ENCODE measurements around the gene HELLS.

HELLS gene

DNA sequence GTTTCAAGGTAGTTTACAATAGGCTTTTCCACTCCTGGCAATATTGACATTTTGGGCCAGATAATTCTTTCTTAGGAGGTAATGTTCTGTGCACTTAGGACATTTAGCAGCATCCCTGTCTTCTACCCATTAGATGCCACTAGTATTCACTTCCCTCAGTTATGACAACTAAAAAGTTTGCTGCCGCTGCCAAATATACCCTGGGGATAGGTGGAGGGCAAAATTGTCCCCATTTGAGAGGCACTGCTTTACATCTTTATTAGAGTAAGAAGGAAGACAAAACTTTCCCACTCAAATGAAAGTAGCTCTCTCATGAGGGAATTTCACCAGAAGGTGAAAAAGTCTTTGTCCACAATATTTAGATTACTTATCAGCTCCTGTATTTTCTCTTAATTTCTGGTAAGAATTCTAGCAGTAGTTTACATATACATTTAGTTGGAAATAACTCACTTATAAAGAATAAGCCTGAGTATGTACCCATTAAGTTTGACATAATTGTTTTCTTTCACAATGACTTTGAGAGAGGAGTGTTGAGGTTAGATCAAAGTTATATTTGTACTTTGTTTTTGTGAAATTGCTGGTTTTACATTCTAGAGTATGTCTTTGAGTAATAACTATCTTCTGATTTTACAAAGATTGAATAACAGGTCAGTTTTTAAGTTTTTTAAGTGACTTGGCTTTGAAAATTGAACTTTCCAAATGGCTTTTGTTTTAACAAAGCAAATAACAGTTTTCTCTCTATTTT lies 46.0 kb downstream of the HELLS start:
- H3K36me3 ChIP-seq = peaks cover 78% of the 10 kb centered on the region
- no peaks in the 10 kb centered on the region for H3K9me3 ChIP-seq
- no peaks in the 10 kb centered on the region for H3K27me3 ChIP-seq
- H3K4me3 ChIP-seq (ENCODE audit: low read depth, low read length) = no peak overlapping the region
- TF ChIP-seq, protein P1, sequence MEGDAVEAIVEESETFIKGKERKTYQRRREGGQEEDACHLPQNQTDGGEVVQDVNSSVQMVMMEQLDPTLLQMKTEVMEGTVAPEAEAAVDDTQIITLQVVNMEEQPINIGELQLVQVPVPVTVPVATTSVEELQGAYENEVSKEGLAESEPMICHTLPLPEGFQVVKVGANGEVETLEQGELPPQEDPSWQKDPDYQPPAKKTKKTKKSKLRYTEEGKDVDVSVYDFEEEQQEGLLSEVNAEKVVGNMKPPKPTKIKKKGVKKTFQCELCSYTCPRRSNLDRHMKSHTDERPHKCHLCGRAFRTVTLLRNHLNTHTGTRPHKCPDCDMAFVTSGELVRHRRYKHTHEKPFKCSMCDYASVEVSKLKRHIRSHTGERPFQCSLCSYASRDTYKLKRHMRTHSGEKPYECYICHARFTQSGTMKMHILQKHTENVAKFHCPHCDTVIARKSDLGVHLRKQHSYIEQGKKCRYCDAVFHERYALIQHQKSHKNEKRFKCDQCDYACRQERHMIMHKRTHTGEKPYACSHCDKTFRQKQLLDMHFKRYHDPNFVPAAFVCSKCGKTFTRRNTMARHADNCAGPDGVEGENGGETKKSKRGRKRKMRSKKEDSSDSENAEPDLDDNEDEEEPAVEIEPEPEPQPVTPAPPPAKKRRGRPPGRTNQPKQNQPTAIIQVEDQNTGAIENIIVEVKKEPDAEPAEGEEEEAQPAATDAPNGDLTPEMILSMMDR (IDR thresholded peaks at IDR 0.05; ENCODE audit: low read depth, low read length) = no peak
- H3K4me1 ChIP-seq = no peaks in the 10 kb centered on the region
- DNase-seq = no peak

DNA sequence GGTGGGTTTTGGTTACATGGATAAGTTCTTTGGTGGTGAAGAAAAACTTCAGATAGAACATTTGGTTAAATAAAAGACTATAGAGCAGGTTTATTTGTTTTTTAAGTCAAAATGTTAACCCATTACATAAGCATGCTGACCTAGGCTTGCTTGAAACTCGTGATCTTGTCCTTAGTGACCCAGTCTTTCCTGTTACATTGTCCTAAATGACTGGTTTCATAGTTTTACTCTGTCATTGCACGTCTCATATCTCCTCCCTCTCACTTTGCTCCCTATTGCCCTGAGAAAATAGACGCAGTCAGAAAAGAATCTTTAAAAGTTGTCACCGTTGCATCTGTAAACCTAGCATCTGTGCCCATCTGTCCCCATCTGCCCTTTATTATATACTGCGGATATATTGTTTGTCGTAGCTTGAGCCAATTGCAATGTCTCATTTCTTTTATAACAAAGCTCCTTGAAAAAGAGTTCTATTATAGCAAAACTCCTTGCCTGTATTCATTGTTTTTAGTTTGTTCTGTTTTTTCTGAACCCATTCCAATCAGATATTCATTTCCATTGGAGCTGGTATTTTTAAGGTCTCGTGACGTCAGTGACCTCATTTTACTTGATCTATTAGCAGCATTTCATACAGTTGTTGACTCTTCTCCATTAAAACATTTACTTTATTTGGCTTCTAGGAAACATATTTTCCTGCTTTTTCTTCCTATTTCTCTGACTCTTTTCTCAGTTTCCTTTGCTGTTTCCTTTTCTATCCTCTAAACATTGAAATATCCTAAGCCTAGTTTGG lies 57.3 kb downstream of the HELLS start:
- Histone ChIP-seq H3K36me3 (peaks cover 23% of the 10 kb centered on the region), H3K9me3 (no peaks in the 10 kb centered on the region), H3K27me3 (no peaks in the 10 kb centered on the region), H3K4me3 (ENCODE audit: low read depth, low read length) (no peak overlapping the region), H3K4me1 (no peaks in the 10 kb centered on the region; the same call in 1 of the 2 replicates)
- TF ChIP-seq, protein P1 (IDR thresholded peaks at IDR 0.05; ENCODE audit: low read depth, low read length) = no peak
- DNase-seq = no peak

DNA sequence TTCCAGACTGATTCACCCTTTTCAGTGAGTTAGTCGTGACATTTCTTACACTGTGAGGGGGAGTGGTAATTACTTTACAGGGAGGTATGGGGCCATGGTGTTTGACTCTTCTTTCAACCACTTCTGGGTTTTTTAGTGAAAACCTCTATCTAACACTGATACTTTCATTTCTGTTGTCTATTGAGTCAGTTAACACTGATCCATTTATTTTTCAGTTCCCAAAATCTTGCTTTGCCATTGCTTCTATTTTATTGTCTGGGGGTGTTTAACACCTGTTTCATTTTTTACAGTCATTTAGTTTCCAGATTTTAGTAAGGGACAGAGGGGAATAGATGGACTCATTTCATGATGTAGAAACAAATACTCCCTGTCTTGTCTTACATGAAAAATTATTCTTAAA lies 61.5 kb downstream of the HELLS start:
- H3K4me1 ChIP-seq = no peaks in the 10 kb centered on the region; the same call in 1 of the 2 replicates
- no peak for DNase-seq
- H3K36me3 ChIP-seq = peaks cover 20% of the 10 kb centered on the region
- no peaks in the 10 kb centered on the region for H3K9me3 ChIP-seq
- TF ChIP-seq, protein P1 (IDR thresholded peaks at IDR 0.05; ENCODE audit: low read depth, low read length) = no peak
- H3K4me3 ChIP-seq (ENCODE audit: low read depth, low read length) = no peak overlapping the region
- H3K27me3 ChIP-seq = no peaks in the 10 kb centered on the region

DNA sequence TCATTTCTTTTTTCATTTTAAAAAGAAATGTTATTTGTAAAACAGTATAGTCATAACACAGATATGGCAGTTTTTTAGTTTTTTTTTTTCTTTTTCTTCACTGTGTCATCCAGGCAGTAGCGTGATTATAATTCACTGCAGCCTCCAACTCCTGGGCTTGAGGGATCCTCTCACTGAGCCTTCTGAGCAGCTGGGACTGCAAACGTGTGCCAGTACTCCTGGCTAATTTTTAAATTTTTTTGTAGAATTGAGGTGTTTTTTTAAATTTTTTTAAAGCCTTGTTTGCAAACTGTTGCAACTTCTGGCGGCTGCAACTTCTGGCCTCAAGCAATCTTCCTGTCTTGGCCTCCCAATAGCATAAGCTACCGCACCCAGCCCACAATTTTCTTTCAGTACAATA lies 63.0 kb downstream of the HELLS start:
- H3K4me1 ChIP-seq = no peaks in the 10 kb centered on the region
- H3K36me3 ChIP-seq = peaks cover 20% of the 10 kb centered on the region
- no peaks in the 10 kb centered on the region for H3K27me3 ChIP-seq
- no peaks in the 10 kb centered on the region for H3K9me3 ChIP-seq
- TF ChIP-seq, protein P1 (IDR thresholded peaks at IDR 0.05; ENCODE audit: low read depth, low read length) = no peak
- no peak for DNase-seq
- H3K4me3 ChIP-seq (ENCODE audit: low read depth, low read length) = no peak overlapping the region

DNA sequence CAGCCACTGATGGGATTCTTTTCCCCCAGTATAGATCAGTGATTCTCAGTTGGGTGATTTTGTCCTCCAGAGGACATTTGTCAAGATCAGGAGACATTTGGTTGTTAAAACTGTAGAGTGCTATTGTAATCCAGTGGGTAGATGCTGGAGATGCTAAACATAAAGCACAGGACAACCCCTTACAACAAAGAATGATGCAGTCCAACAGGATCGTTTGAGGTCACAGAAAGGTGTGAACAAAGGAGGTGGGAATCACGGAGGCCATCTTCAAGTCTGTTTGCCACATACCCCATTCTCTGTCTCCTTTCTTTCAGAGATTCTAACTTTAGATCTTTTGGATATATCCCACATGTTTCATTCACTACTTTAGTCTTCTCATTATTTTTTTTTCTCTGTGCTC lies 69.0 kb downstream of the HELLS start:
- Histone ChIP-seq H3K36me3 (peaks cover 11% of the 10 kb centered on the region), H3K4me3 (ENCODE audit: low read depth, low read length) (no peak overlapping the region), H3K4me1 (no peaks in the 10 kb centered on the region), H3K9me3 (no peaks in the 10 kb centered on the region), H3K27me3 (no peaks in the 10 kb centered on the region)
- TF ChIP-seq, protein P1 (IDR thresholded peaks at IDR 0.05; ENCODE audit: low read depth, low read length) = no peak
- no peak for DNase-seq

All from BE2C (cell line).